GM19351 (cell line): ENCODE data around the gene SMS.
A peak's percentile ranks its signal among the peaks of the same experiment; 100 is the strongest.
"Not testable (repeated sequence)": the region's sequence is repeated elsewhere in the genome, so short reads cannot be mapped to it uniquely, and the experiment has no call there.

ENCODE experiments used
- ATAC-seq: cut with Tn5 transposase; IDR thresholded peaks from one replicate; pipeline ENCODE4 v1.9.1; 2021; ENCODE audit warnings: mild to moderate bottlenecking, moderate library complexity; ENCODE audit not compliant: unreplicated experiment

SMS gene

GRCh38 chrX:21950557-21950956, 10.0 kb downstream of the SMS start:
- not testable (repeated sequence) for ATAC-seq

- ATAC-seq = no peak
These were observed 12.1 kb downstream of the SMS start for GRCh38 chrX:21952624-21953023.

GRCh38 chrX:21953195-21953830, 12.8 kb downstream of the SMS start:
- not testable (repeated sequence) for ATAC-seq

- no peak for ATAC-seq
These were observed 15.1 kb downstream of the SMS start for GRCh38 chrX:21955403-21956189.

- ATAC-seq = no peak
These were observed 16.3 kb downstream of the SMS start for GRCh38 chrX:21956783-21957182.

GRCh38 chrX:21958187-21958586, 17.7 kb downstream of the SMS start:
- no peak for ATAC-seq

- ATAC-seq = no peak
These were observed 18.4 kb downstream of the SMS start for GRCh38 chrX:21958916-21959315.

- ATAC-seq = no peak
These were observed 19.0 kb downstream of the SMS start for GRCh38 chrX:21959362-21960051.

- no peak for ATAC-seq
These were observed 20.3 kb downstream of the SMS start for GRCh38 chrX:21960569-21961541.

- no peak for ATAC-seq
These were observed 21.9 kb downstream of the SMS start for GRCh38 chrX:21962361-21962760.

- no peak for ATAC-seq
These were observed 22.8 kb downstream of the SMS start for GRCh38 chrX:21963269-21963668.

GRCh38 chrX:21963731-21964405, 23.4 kb downstream of the SMS start:
- no peak for ATAC-seq

GRCh38 chrX:21966866-21967265, 26.4 kb downstream of the SMS start:
- no peak for ATAC-seq

- no peak for ATAC-seq
These were observed 27.8 kb downstream of the SMS start for GRCh38 chrX:21968333-21968732.

GRCh38 chrX:21970326-21970725, 29.8 kb downstream of the SMS start:
- no peak for ATAC-seq

- no peak for ATAC-seq
These were observed 31.5 kb downstream of the SMS start for GRCh38 chrX:21972046-21972445.

- ATAC-seq = peak; percentile 38
These were observed 32.2 kb downstream of the SMS start for GRCh38 chrX:21972721-21973120.

GRCh38 chrX:21973321-21974010, 33.0 kb downstream of the SMS start:
- no peak for ATAC-seq

GRCh38 chrX:21974011-21974385, 33.5 kb downstream of the SMS start:
- ATAC-seq = peak; percentile 72

- ATAC-seq = no peak
These were observed 34.7 kb downstream of the SMS start for GRCh38 chrX:21975242-21975641.
